Endodermal cell (in vitro differentiated cells): ENCODE data around the gene GPR176. TPM values are rescaled to one million over a fixed set of nuclear protein-coding genes. Genes with fewer than 3 reads are reported as not detected.

ENCODE experiments used
- DNase-seq: peaks from one replicate; pipeline ENCODE4 v3.0.0-alpha.2; 2017
- H3K27ac ChIP-seq: 2 replicates; pipeline ENCODE4 v1.5.1; 2013; ENCODE audit warnings: mild to moderate bottlenecking, low read depth, low read length, moderate library complexity
- H3K27me3 ChIP-seq: 2 replicates; pipeline ENCODE4 v1.6.1; 2013; ENCODE audit warnings: mild to moderate bottlenecking, low read length, moderate library complexity; ENCODE audit not compliant: insufficient read depth, control insufficient read depth, poor library complexity, severe bottlenecking
- H3K36me3 ChIP-seq: 2 replicates; pipeline ENCODE4 v1.7.0; 2013; ENCODE audit warnings: mild to moderate bottlenecking, low read length, moderate library complexity; ENCODE audit not compliant: control insufficient read depth, insufficient read depth
- H3K4me1 ChIP-seq: one replicate; pipeline ENCODE4 v1.7.0; 2013; ENCODE audit warnings: low read length; ENCODE audit not compliant: control insufficient read depth, insufficient read depth
- H3K4me3 ChIP-seq: 2 replicates; pipeline ENCODE4 v1.5.1; 2013; ENCODE audit warnings: mild to moderate bottlenecking, low read length, moderate library complexity
- H3K9ac ChIP-seq: 2 replicates; pipeline ENCODE4 v1.6.1; 2013; ENCODE audit warnings: mild to moderate bottlenecking, low read length, moderate library complexity; ENCODE audit not compliant: poor library complexity, severe bottlenecking; ENCODE audit errors: extremely low read depth
- H3K9me3 ChIP-seq: 2 replicates; pipeline ENCODE4 v1.6.1; 2013; ENCODE audit warnings: mild to moderate bottlenecking, low read length, moderate library complexity; ENCODE audit not compliant: control insufficient read depth
- H3K27ac Mint-ChIP-seq: 2 replicates; pipeline ENCODE4 v1.8.0; 2020; ENCODE audit warnings: mixed read lengths
- H3K27me3 Mint-ChIP-seq: 2 replicates; pipeline ENCODE4 v1.8.0; 2021; ENCODE audit warnings: mild to moderate bottlenecking, mixed read lengths; ENCODE audit not compliant: insufficient read depth
- H3K36me3 Mint-ChIP-seq: 2 replicates; pipeline ENCODE4 v1.8.0; 2020; ENCODE audit warnings: low read depth, mixed read lengths
- H3K4me1 Mint-ChIP-seq: 2 replicates; pipeline ENCODE4 v1.8.0; 2020; ENCODE audit warnings: mixed read lengths
- H3K4me3 Mint-ChIP-seq: 2 replicates; pipeline ENCODE4 v1.8.0; 2020; ENCODE audit warnings: mild to moderate bottlenecking, moderate library complexity, mixed read lengths
- H3K9me3 Mint-ChIP-seq: 2 replicates; pipeline ENCODE4 v1.8.0; 2020; ENCODE audit warnings: mild to moderate bottlenecking, mixed read lengths
- WGBS, 2 experiments: methylation state at CpG; one replicate each; pipeline versions ENCODE4 v1.1.5 to v1.1.7; 2013; ENCODE audit warnings: missing lambda C conversion rate in 2 of 2, mixed read lengths in 1 of 2; ENCODE audit not compliant: insufficient coverage in 1 of 2, insufficient read length in 1 of 2; 5-methylcytosine and 5-hydroxymethylcytosine counted together
- total RNA-seq, 2 donors: library from RNA; stranded (reverse); fragmentation: NEBNext Ultra II Directional in 1 of 2; extraction: Animal tissue kit (Norgen Biotek cat#: 25700) in 1 of 2; gene quantifications; 2 replicates in 1 of 2; 3 replicates in 1 of 2; pipeline ENCODE4 v1.2.1, GENCODE V29; 2021
- TF ChIP-seq, protein P1 (sequence below): fragments of 200-600 bp; sonication (generic); conservative IDR thresholded peaks from 2 replicates; pipeline ENCODE4 v1.5.0; 2021; ENCODE audit warnings: antibody characterized with exemption, mild to moderate bottlenecking

GPR176 gene
- total RNA-seq, 2 donors from 2014 or later, result 26.0 to 31.1 TPM

- H3K36me3 Mint-ChIP-seq, result peaks cover 51% of the 10 kb centered on the region
- 100% methylated on average over 1 of the region's 1 CpG for WGBS, 2 experiments
- H3K27me3 Mint-ChIP-seq, result no peaks in the 10 kb centered on the region
- no peaks in the 10 kb centered on the region for H3K4me1 ChIP-seq
- H3K4me3 ChIP-seq, result no peak overlapping the region
- H3K9me3 Mint-ChIP-seq, result peaks cover 2% of the 10 kb centered on the region
- H3K36me3 ChIP-seq, result peaks cover 52% of the 10 kb centered on the region
- H3K27ac ChIP-seq, result no peak overlapping the region
- H3K9me3 ChIP-seq, result peaks cover 14% of the 10 kb centered on the region
- TF ChIP-seq, protein P1, sequence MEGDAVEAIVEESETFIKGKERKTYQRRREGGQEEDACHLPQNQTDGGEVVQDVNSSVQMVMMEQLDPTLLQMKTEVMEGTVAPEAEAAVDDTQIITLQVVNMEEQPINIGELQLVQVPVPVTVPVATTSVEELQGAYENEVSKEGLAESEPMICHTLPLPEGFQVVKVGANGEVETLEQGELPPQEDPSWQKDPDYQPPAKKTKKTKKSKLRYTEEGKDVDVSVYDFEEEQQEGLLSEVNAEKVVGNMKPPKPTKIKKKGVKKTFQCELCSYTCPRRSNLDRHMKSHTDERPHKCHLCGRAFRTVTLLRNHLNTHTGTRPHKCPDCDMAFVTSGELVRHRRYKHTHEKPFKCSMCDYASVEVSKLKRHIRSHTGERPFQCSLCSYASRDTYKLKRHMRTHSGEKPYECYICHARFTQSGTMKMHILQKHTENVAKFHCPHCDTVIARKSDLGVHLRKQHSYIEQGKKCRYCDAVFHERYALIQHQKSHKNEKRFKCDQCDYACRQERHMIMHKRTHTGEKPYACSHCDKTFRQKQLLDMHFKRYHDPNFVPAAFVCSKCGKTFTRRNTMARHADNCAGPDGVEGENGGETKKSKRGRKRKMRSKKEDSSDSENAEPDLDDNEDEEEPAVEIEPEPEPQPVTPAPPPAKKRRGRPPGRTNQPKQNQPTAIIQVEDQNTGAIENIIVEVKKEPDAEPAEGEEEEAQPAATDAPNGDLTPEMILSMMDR, result no peak
- H3K4me1 Mint-ChIP-seq, result no peaks in the 10 kb centered on the region
- H3K27ac Mint-ChIP-seq, result no peak overlapping the region
- no peak for DNase-seq
- H3K27me3 ChIP-seq, result no peaks in the 10 kb centered on the region
- no peak overlapping the region for H3K9ac ChIP-seq
- H3K4me3 Mint-ChIP-seq, result no peak overlapping the region
Measured at GRCh38 chr15:39947401-39948197, 27.5 kb upstream of the GPR176 start.

- Histone ChIP-seq H3K4me3 (no peak overlapping the region), H3K9me3 (peaks cover 14% of the 10 kb centered on the region), H3K27me3 (no peaks in the 10 kb centered on the region), H3K4me1 (no peaks in the 10 kb centered on the region), H3K36me3 (peaks cover 57% of the 10 kb centered on the region), H3K27ac (no peak overlapping the region), H3K9ac (no peak overlapping the region)
- DNase-seq, result no peak
- no peaks in the 10 kb centered on the region for H3K27me3 Mint-ChIP-seq
- 80 to 87% methylated on average over 1 to 3 of the region's 3 CpGs for WGBS, 2 experiments
- peaks cover 53% of the 10 kb centered on the region for H3K36me3 Mint-ChIP-seq
- no peak overlapping the region for H3K4me3 Mint-ChIP-seq
- no peak overlapping the region for H3K27ac Mint-ChIP-seq
- TF ChIP-seq, protein P1, result no peak
- H3K9me3 Mint-ChIP-seq, result peaks cover 2% of the 10 kb centered on the region
- no peaks in the 10 kb centered on the region for H3K4me1 Mint-ChIP-seq
Measured at GRCh38 chr15:39946862-39947261, 26.8 kb upstream of the GPR176 start.

DNA sequence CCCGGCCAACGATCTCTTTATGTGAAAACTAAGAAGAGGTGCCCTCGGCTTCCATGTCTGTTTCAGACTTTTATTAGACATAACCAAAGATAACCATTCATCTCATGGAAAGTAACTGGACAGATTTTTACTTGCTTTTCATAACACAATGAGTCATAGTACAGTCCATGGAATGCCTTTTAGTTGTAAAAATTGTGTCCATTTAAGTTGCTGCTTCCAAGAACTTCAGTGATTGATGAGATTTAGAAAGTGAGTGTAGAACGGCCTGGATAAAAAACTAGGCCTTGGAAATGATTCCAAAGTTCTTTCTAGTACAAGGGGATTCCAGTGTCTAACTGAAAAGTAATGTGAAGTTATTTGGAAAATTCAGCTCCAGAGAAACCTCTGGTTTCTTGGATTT is 24.7 kb upstream of the GPR176 start:
- Histone ChIP-seq H3K9ac (no peak overlapping the region), H3K27me3 (no peaks in the 10 kb centered on the region), H3K4me1 (no peaks in the 10 kb centered on the region), H3K27ac (no peak overlapping the region), H3K36me3 (peaks cover 63% of the 10 kb centered on the region), H3K4me3 (no peak overlapping the region), H3K9me3 (peaks cover 14% of the 10 kb centered on the region)
- WGBS, 2 experiments, result 94 to 95% methylated on average over 4 of the region's 4 CpGs
- peaks cover 2% of the 10 kb centered on the region for H3K9me3 Mint-ChIP-seq
- H3K4me3 Mint-ChIP-seq, result no peak overlapping the region
- no peak overlapping the region for H3K27ac Mint-ChIP-seq
- peaks cover 58% of the 10 kb centered on the region for H3K36me3 Mint-ChIP-seq
- no peak for DNase-seq
- H3K4me1 Mint-ChIP-seq, result no peaks in the 10 kb centered on the region
- TF ChIP-seq, protein P1, result no peak
- no peaks in the 10 kb centered on the region for H3K27me3 Mint-ChIP-seq
